HepG2 (cell line): ENCODE data around the gene ATP6V1F. TPM values are rescaled to one million over a fixed set of nuclear protein-coding genes. Genes with fewer than 3 reads are reported as not detected.

Source experiments
- ATAC-seq: fragments of 200-7000 bp; cut with Tn5 transposase; 3 replicates; pipeline ENCODE4 v1.9.1; 2020; ENCODE audit warnings: mild to moderate bottlenecking, moderate library complexity
- BruUV-seq: library from RNA; stranded (reverse); fragments of 400-500 nt; replicated peaks from 2 replicates; lab custom pipeline; 2021; lab: Mats Ljungman, UMichigan
- CTCF ChIA-PET: fragments of 300-600 bp; formaldehyde crosslinking; extraction: SDS; loops from one replicate; lab custom pipeline; 2021; ENCODE audit warnings: low total read pairs, inconsistent platforms, low intra/inter-chr PET ratio; lab: Yijun Ruan, JAX
- POLR2A ChIA-PET: fragments of 350-600 bp; sonication (Branson Sonifier 250); formaldehyde crosslinking; loops from one replicate; lab custom pipeline; 2020; ENCODE audit warnings: antibody characterized with exemption, inconsistent platforms; lab: Yijun Ruan, JAX
- DNase-seq: peaks from one replicate; pipeline ENCODE4 v3.0.0-alpha.2; 2015; ENCODE audit warnings: low spot score
- FAIRE-seq: peaks from 3 replicates; lab custom pipeline; 2011; peaks lifted over from hg19 to GRCh38; lab: Jason Lieb, UNC
- H2AFZ ChIP-seq: one replicate; pipeline ENCODE4 v1.6.1; 2011; ENCODE audit warnings: low read length, inconsistent platforms
- H3K27ac ChIP-seq: fragments of 300-600 bp; 3 replicates; pipeline ENCODE4 v1.8.0; 2011; ENCODE audit warnings: mixed run types, mild to moderate bottlenecking, mixed read lengths, low read length, inconsistent platforms; ENCODE audit not compliant: insufficient read depth; ENCODE audit errors: extremely low read length
- H3K27me3 ChIP-seq, 2 experiments: fragments of 200-600 bp in 1 of 2; 2 replicates in 1 of 2; 3 replicates in 1 of 2; pipeline versions ENCODE4 v1.6.0 to v1.8.0; 2011; ENCODE audit warnings: low read length in 2 of 2, mild to moderate bottlenecking in 2 of 2, moderate library complexity in 2 of 2, inconsistent platforms in 1 of 2; ENCODE audit not compliant: insufficient read depth in 2 of 2, control insufficient read depth in 1 of 2
- H3K36me3 ChIP-seq, 2 experiments: fragments of 200-600 bp in 1 of 2; replicated peaks in 1 of 2; 2 replicates in 1 of 2; 3 replicates in 1 of 2; pipeline versions ENCODE4 v1.5.1 to v1.8.0; 2011; ENCODE audit warnings: low read length in 2 of 2, inconsistent platforms in 1 of 2; ENCODE audit not compliant: insufficient read depth in 2 of 2, control insufficient read depth in 1 of 2
- H3K4me1 ChIP-seq: 2 replicates; pipeline ENCODE4 v1.5.1; 2012; ENCODE audit warnings: low read length, inconsistent platforms; ENCODE audit not compliant: insufficient read depth
- H3K4me2 ChIP-seq: 2 replicates; pipeline ENCODE4 v1.6.0; 2011; ENCODE audit warnings: low read depth, low read length, inconsistent platforms
- H3K4me3 ChIP-seq, 3 experiments: fragments of 200-600 bp in 1 of 3; sonication (generic), shearing (Covaris generic) in 1 of 3; replicated peaks in 1 of 3; 2 replicates each; pipeline ENCODE4 v1.5.1; 2011 to 2016; ENCODE audit warnings: low read length in 3 of 3, inconsistent platforms in 2 of 3, low read depth in 2 of 3, mild to moderate bottlenecking in 2 of 3, control low read depth in 1 of 3, mixed read lengths in 1 of 3; ENCODE audit not compliant: insufficient read depth in 1 of 3
- H3K79me2 ChIP-seq: one replicate; pipeline ENCODE4 v1.6.1; 2011; ENCODE audit warnings: low read length, inconsistent platforms; ENCODE audit not compliant: insufficient read depth
- H3K9ac ChIP-seq: 2 replicates; pipeline ENCODE4 v1.6.0; 2011; ENCODE audit warnings: mild to moderate bottlenecking, low read depth, low read length, inconsistent platforms; ENCODE audit not compliant: insufficient read depth
- H3K9me3 ChIP-seq: 2 replicates; pipeline ENCODE4 v1.5.1; 2012; ENCODE audit warnings: mild to moderate bottlenecking, low read length
- H4K20me1 ChIP-seq: 2 replicates; pipeline ENCODE4 v1.6.0; 2011; ENCODE audit warnings: inconsistent platforms, mild to moderate bottlenecking, low read length, moderate library complexity; ENCODE audit not compliant: insufficient read depth
- CEBPB ChIP-seq: IDR thresholded peaks from 2 replicates; pipeline ENCODE4 v1.6.1; 2011; ENCODE audit warnings: low read depth, low read length, improper control_type of control experiment, borderline replicate concordance
- JUNB ChIP-seq: sonication (generic); formaldehyde crosslinking; IDR thresholded peaks from 2 replicates; pipeline ENCODE4 v1.8.0; 2022; ENCODE audit warnings: missing genetic modification reagents, mild to moderate bottlenecking, borderline replicate concordance
- MAFF ChIP-seq: IDR thresholded peaks from 2 replicates; pipeline ENCODE4 v1.6.1; 2011; ENCODE audit warnings: low read depth, low read length, improper control_type of control experiment
- MAFK ChIP-seq, 2 experiments: IDR thresholded peaks in 1 of 2; conservative IDR thresholded peaks in 1 of 2; 2 replicates each; pipeline ENCODE4 v1.6.1; 2011; ENCODE audit warnings: improper control_type of control experiment in 2 of 2, low read length in 2 of 2
- ZFP1 ChIP-seq: IDR thresholded peaks from 2 replicates; pipeline ENCODE4 v1.6.1; 2016
- WGBS: methylation state at CpG from one replicate; pipeline ENCODE4 v1.1.6; 2017; ENCODE audit warnings: low lambda C conversion rate; 5-methylcytosine and 5-hydroxymethylcytosine counted together
- in situ Hi-C: cut with HindIII; loops from 2 replicates; pipeline ENCODE4 v1.10.0; 2017; ENCODE audit warnings: low pct_unique_long_range_greater_than_20kb; ENCODE audit not compliant: extremely low pct_ligation_motif_present
- intact Hi-C: fragments of 100-400 bp; cut with micrococcal nuclease; formaldehyde crosslinking; loops from one replicate; pipeline ENCODE4 v1.10.0; 2022; ENCODE audit not compliant: unreplicated experiment
- polyA plus RNA-seq, 8 experiments: library from polyadenylated mRNA; depleted of rRNA in 3 of 8; stranded (reverse) in 7 of 8; unstranded in 1 of 8; fragments of >200 nt; fragmentation: Illumina TruSeq in 4 of 8; extraction: Trizol in 4 of 8; gene quantifications; 2 replicates each; pipeline versions ENCODE4 v1.2.1 to v1.2.3, GENCODE V29; 2011 to 2016; ENCODE audit warnings: low read depth in 4 of 8, missing spikeins in 1 of 8, mixed read lengths in 1 of 8; ENCODE audit not compliant: insufficient read depth in 1 of 8
- total RNA-seq, 5 experiments: library from RNA; depleted of rRNA; stranded (reverse); fragments of >200 nt; fragmentation: Illumina TruSeq; extraction: Trizol; gene quantifications; 2 replicates each; pipeline ENCODE4 v1.2.3, GENCODE V29; 2016; ENCODE audit warnings: low read depth in 1 of 5

The ATP6V1F gene
- total and polyA plus RNA-seq, 2 of the 13 experiments (the other 11 are each of a cell fraction or from before 2014, with no cell fraction given), result 87.2 to 132 TPM

GRCh38 chr7:128814499-128814898, 48.2 kb upstream of the ATP6V1F start:
- Histone ChIP-seq H3K27ac (no peak overlapping the region), H3K36me3 (no peaks in the 10 kb centered on the region), H3K4me2 (no peak overlapping the region), H2AFZ (no peak overlapping the region), H3K79me2 (no peaks in the 10 kb centered on the region), H3K9me3 (no peaks in the 10 kb centered on the region), H3K4me3 (no peak overlapping the region), H3K4me1 (no peaks in the 10 kb centered on the region), H3K27me3 (peaks cover 4 to 68% of the 10 kb centered on the region in 2 experiments; a peak in 4 of 5 replicates), H3K9ac (no peak overlapping the region), H4K20me1 (no peaks in the 10 kb centered on the region; the same call in 1 of the 2 replicates)
- DNase-seq (no peak), FAIRE-seq (no peak), ATAC-seq (peak; percentile 56)
- intact Hi-C loops, result no loop called here
- ChIA-PET POLR2A (interaction anchor here (0.9 kb wide), 1 partner anchor 13 kb away, joined by 3 read pairs; no protein-coding TSS in a partner anchor), CTCF (no interaction called here)
- BruUV-seq, result no TSS peak
- in situ Hi-C loops, result no loop called here
- TF ChIP-seq ZFP1 (CRISPR knock-in tag) (no peak), CEBPB (peak; percentile 15; the same call in 1 of the 2 replicates)
- WGBS, result 21% methylated on average over 5 of the region's 6 CpGs

- intact Hi-C loops, result no loop called here
- H3K27me3 ChIP-seq, result peaks cover 4 to 67% of the 10 kb centered on the region in 2 experiments; a peak in 4 of 5 replicates
- no peak overlapping the region for H3K27ac ChIP-seq
- no peak overlapping the region for H3K9ac ChIP-seq
- no peak overlapping the region for H3K4me2 ChIP-seq
- DNase-seq (no peak), ATAC-seq (no peak), FAIRE-seq (no peak)
- no peaks in the 10 kb centered on the region for H3K4me1 ChIP-seq
- in situ Hi-C loops, result no loop called here
- H3K4me3 ChIP-seq, result no peak overlapping the region
- no TSS peak for BruUV-seq
- H3K79me2 ChIP-seq, result no peaks in the 10 kb centered on the region
- no peaks in the 10 kb centered on the region for H3K9me3 ChIP-seq
- POLR2A ChIA-PET, result no interaction called here
- H2AFZ ChIP-seq, result no peak overlapping the region
- WGBS, result 56% methylated on average over 7 of the region's 7 CpGs
- no peaks in the 10 kb centered on the region for H3K36me3 ChIP-seq
- no peaks in the 10 kb centered on the region; the same call in 1 of the 2 replicates for H4K20me1 ChIP-seq
- CTCF ChIA-PET, result no interaction called here
- TF ChIP-seq MAFK (conservative IDR thresholded peaks at IDR 0.05 in 1 of 2, IDR thresholded peaks at IDR 0.05 in 1 of 2; ENCODE audit: low read length in 2 of 2) (peak; percentile 35 to 55; a peak in 3 of 4 replicates), JUNB (CRISPR knock-in tag) (no peak), MAFF (0 out of 2 replicates have a peak, but pooled peaks have one; percentile 24)
Observed at GRCh38 chr7:128815289-128815942, 47.2 kb upstream of the ATP6V1F start.
